ENCODE results near the gene SERINC5.
"Not testable (repeated sequence)": the region's sequence is repeated elsewhere in the genome, so short reads cannot be mapped to it uniquely, and the experiment has no call there.

Gene SERINC5

GRCh38 chr5:80227979-80228596 lies 27.8 kb downstream of the SERINC5 start:
- DNase-seq (ENCODE audit: low read depth, low spot score) = no peak

GRCh38 chr5:80225934-80226326 lies 29.9 kb downstream of the SERINC5 start:
- DNase-seq (ENCODE audit: low read depth, low spot score) = no peak

- no peak for DNase-seq (ENCODE audit: low read depth, low spot score)
Observed at GRCh38 chr5:80225189-80225933, 30.5 kb downstream of the SERINC5 start.

GRCh38 chr5:80223561-80223960 lies 32.3 kb downstream of the SERINC5 start:
- no peak for DNase-seq (ENCODE audit: low read depth, low spot score)

GRCh38 chr5:80220245-80220897 lies 35.5 kb downstream of the SERINC5 start:
- no peak for DNase-seq (ENCODE audit: low read depth, low spot score)

- DNase-seq (ENCODE audit: low read depth, low spot score) = no peak
Observed at GRCh38 chr5:80219391-80219790, 36.5 kb downstream of the SERINC5 start.

GRCh38 chr5:80217667-80218066 lies 38.2 kb downstream of the SERINC5 start:
- DNase-seq (ENCODE audit: low read depth, low spot score) = no peak

GRCh38 chr5:80216753-80217596 lies 38.9 kb downstream of the SERINC5 start:
- no peak for DNase-seq (ENCODE audit: low read depth, low spot score)

GRCh38 chr5:80216096-80216495 lies 39.8 kb downstream of the SERINC5 start:
- DNase-seq (ENCODE audit: low read depth, low spot score) = no peak

GRCh38 chr5:80215523-80215922 lies 40.3 kb downstream of the SERINC5 start:
- no peak for DNase-seq (ENCODE audit: low read depth, low spot score)

- no peak for DNase-seq (ENCODE audit: low read depth, low spot score)
Observed at GRCh38 chr5:80213466-80213865, 42.4 kb downstream of the SERINC5 start.

GRCh38 chr5:80212171-80212667 lies 43.6 kb downstream of the SERINC5 start:
- DNase-seq (ENCODE audit: low read depth, low spot score) = no peak

GRCh38 chr5:80211327-80211726 lies 44.5 kb downstream of the SERINC5 start:
- DNase-seq (ENCODE audit: low read depth, low spot score) = no peak

GRCh38 chr5:80210014-80210413 lies 45.8 kb downstream of the SERINC5 start:
- DNase-seq (ENCODE audit: low read depth, low spot score) = no peak

GRCh38 chr5:80208381-80208780 lies 47.5 kb downstream of the SERINC5 start:
- no peak for DNase-seq (ENCODE audit: low read depth, low spot score)

- no peak for DNase-seq (ENCODE audit: low read depth, low spot score)
Observed at GRCh38 chr5:80207832-80208231, 48.0 kb downstream of the SERINC5 start.

- no peak for DNase-seq (ENCODE audit: low read depth, low spot score)
Observed at GRCh38 chr5:80206282-80206681, 49.6 kb downstream of the SERINC5 start.

GRCh38 chr5:80205846-80206245 lies 50.0 kb downstream of the SERINC5 start:
- DNase-seq (ENCODE audit: low read depth, low spot score) = no peak

- DNase-seq (ENCODE audit: low read depth, low spot score) = no peak
Observed at GRCh38 chr5:80204808-80205614, 50.8 kb downstream of the SERINC5 start.

GRCh38 chr5:80201763-80202162 lies 54.1 kb downstream of the SERINC5 start:
- DNase-seq (ENCODE audit: low read depth, low spot score) = not testable (repeated sequence)

- no peak for DNase-seq (ENCODE audit: low read depth, low spot score)
Observed at GRCh38 chr5:80198920-80199319, 56.9 kb downstream of the SERINC5 start.

All from activated CD4-positive, CD25-positive, alpha-beta regulatory T cell treated with anti-CD3 and anti-CD28 coated beads, Interleukin-2, amount 50 U/mL, for 16 hours (primary cell).